Stimulated activated memory B cell treated with anti-CD40 and anti-IgM and Interleukin-4, amounts not matched to agents 10 μg/mL and 1 μg/mL and 100 μg/mL, for 72 hours (primary cell): ENCODE measurements around the gene MEI1.

Experiments used
- ATAC-seq: fragments of 150-1000 bp; cut with Tn5 transposase; 2 replicates; pipeline ENCODE4 v1.10.0; 2021
- H3K27ac Mint-ChIP-seq: one replicate; pipeline ENCODE4 v1.8.0; 2022; ENCODE audit warnings: mild to moderate bottlenecking, mixed read lengths
- H3K27me3 Mint-ChIP-seq: one replicate; pipeline ENCODE4 v1.8.0; 2022; ENCODE audit warnings: mixed read lengths
- H3K36me3 Mint-ChIP-seq: one replicate; pipeline ENCODE4 v1.8.0; 2022; ENCODE audit warnings: mixed read lengths
- H3K4me1 Mint-ChIP-seq: one replicate; pipeline ENCODE4 v1.8.0; 2022; ENCODE audit warnings: mixed read lengths
- H3K4me3 Mint-ChIP-seq: one replicate; pipeline ENCODE4 v1.8.0; 2022; ENCODE audit warnings: mild to moderate bottlenecking, moderate library complexity, mixed read lengths
- H3K9me3 Mint-ChIP-seq: one replicate; pipeline ENCODE4 v1.8.0; 2022; ENCODE audit warnings: mixed read lengths

The MEI1 gene

DNA sequence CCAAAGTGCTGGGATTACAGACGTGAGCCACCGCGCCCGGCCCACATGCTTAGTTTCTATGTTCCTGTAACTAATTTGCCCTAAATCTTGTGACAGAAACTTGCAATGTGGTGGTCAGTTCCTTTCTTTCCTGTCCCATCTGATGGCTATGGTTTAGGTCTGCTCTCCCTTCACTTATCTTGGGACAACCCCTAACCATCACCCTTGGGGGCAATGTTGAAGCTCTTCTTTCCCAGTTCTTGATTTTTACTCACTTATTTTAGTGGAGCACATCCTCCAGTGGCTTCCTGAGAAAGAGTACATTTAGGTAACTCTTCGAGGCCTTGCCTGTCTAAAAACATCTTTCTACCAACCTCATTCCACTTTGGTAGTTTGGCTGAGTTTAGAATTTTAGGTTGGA, 140.9 kb downstream of the MEI1 start:
- H3K9me3 Mint-ChIP-seq, result no peaks in the 10 kb centered on the region
- ATAC-seq, result peak; percentile 43
- H3K36me3 Mint-ChIP-seq, result peaks cover 52% of the 10 kb centered on the region

DNA sequence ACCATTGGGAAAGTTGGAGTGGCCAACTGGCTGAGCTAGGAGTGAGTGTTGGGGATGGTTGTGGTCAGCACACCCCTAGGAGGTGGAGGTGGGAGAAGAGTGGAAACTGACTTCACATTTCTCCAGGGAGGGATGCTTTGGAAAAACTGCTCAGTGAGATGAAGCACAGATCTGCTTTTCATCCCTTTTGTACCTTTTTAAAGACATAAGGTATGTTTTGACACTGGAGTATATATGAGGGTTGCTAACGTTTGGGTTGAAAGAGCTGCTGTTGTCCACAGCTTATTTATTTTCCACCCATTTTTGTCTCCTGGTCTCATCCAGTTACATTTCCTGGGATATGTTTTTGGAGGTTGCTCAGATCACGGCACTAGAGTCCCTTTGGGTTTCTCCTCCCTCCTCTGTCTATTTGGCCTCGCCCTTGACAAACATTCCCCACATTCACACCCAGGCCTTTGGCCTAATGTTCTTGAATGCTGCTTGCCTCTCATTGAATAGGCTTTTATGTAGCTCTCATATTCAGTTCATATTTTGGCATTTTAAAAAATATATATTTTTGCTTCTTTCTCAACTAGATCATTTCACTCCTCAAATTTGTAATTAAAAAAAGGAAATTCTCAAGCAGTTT, 141.9 kb downstream of the MEI1 start:
- Mint-ChIP-seq H3K4me1 (peaks cover 84% of the 10 kb centered on the region), H3K36me3 (peaks cover 51% of the 10 kb centered on the region), H3K27me3 (no peaks in the 10 kb centered on the region), H3K27ac (peak overlapping the region; percentile 69), H3K9me3 (no peaks in the 10 kb centered on the region), H3K4me3 (peak overlapping the region; percentile 14)
- no peak for ATAC-seq

More for the DNA sequence above, 140.9 kb downstream of the MEI1 start:
- Mint-ChIP-seq H3K27me3 (no peaks in the 10 kb centered on the region), H3K4me1 (peaks cover 79% of the 10 kb centered on the region), H3K4me3 (peak overlapping the region; percentile 44), H3K27ac (peak overlapping the region; percentile 69)

DNA sequence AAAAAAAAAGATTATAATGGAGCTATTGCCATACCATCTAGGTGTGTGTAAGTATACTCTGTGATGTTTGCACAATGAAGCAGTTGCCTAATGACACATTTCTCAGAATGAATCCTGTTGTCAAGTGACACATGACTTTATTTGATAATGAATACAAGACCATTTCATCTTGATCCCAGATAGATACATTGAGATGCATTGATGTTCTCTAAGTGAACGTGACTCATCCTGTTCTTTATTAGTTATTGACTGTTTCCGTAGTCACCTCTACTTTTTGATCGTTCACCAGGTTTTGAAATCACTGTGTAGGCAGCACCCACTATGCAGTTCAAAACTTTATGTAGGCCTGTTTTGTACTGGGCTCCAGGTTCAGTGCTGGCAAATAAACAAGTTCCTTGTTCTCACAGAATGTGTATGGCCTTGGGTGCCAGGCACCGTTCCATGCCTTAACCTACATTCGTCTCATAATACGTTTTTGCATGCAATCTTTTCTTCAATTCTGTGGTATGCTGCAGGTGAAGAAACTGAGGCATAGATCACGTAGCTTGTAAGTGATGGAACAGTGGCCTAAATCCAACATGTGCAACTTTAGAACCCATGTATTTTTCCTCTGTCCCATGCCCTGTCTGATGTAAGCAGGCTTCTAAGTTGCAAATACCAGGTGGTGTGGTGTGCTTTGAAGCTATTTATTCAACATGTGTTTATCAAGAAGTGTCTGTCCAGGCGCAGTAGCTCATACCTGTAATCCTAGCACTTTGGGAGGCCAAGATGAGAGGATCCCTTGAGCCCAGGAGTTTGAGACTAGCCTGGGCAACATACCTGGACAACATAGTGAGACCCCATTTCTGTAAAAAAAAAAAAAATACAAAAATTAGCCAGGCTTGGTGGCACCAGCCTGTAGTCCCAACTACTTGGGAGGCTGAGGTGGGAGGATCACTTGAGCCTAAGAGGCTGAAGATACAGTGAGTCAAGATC, 144.0 kb downstream of the MEI1 start:
- ATAC-seq, result no peak
- H3K27ac Mint-ChIP-seq, result peak overlapping the region; percentile 22
- H3K27me3 Mint-ChIP-seq, result no peaks in the 10 kb centered on the region
- H3K36me3 Mint-ChIP-seq, result peaks cover 46% of the 10 kb centered on the region
- H3K4me1 Mint-ChIP-seq, result peaks cover 86% of the 10 kb centered on the region
- H3K4me3 Mint-ChIP-seq, result no peak overlapping the region
- H3K9me3 Mint-ChIP-seq, result no peaks in the 10 kb centered on the region

DNA sequence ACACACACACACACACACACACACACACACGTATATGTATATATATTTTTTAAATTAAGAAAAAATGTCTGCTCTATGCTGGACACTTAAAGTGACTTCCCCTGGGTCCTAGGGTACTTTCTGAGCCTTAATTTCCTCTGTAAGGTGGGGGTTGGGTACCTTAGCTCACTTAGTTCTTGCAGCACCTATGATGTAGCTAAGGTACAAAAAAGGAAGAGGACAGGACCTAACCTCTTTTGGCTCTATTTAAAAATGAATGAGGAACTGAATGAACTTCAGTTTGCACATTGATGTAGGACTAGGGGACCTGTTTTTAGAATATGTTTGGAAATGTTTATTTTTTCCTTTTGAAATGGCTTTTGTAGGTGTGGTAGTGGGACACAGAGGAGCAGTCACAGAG, 144.7 kb downstream of the MEI1 start:
- peak; percentile 54 for ATAC-seq
- H3K4me3 Mint-ChIP-seq, result no peak overlapping the region
- peaks cover 38% of the 10 kb centered on the region for H3K36me3 Mint-ChIP-seq
- peak overlapping the region; percentile 31 for H3K27ac Mint-ChIP-seq
- H3K9me3 Mint-ChIP-seq, result no peaks in the 10 kb centered on the region
- peaks cover 84% of the 10 kb centered on the region for H3K4me1 Mint-ChIP-seq
- H3K27me3 Mint-ChIP-seq, result no peaks in the 10 kb centered on the region

- Mint-ChIP-seq H3K4me1 (peaks cover 79% of the 10 kb centered on the region), H3K27ac (peak overlapping the region; percentile 31)
These were observed 145.2 kb downstream of the MEI1 start for GRCh38 chr22:41844513-41844912.

GRCh38 chr22:41845380-41846267, 146.3 kb downstream of the MEI1 start:
- H3K4me3 Mint-ChIP-seq, result no peak overlapping the region

More at GRCh38 chr22:41844513-41844912, 145.2 kb downstream of the MEI1 start:
- no peak for ATAC-seq
- Mint-ChIP-seq H3K4me3 (no peak overlapping the region), H3K9me3 (no peaks in the 10 kb centered on the region), H3K27me3 (no peaks in the 10 kb centered on the region), H3K36me3 (peaks cover 33% of the 10 kb centered on the region)

GRCh38 chr22:41846268-41846987, 147.1 kb downstream of the MEI1 start:
- H3K36me3 Mint-ChIP-seq, result peaks cover 20% of the 10 kb centered on the region
- peak overlapping the region; percentile 8 for H3K4me3 Mint-ChIP-seq
- H3K27me3 Mint-ChIP-seq, result no peaks in the 10 kb centered on the region
- no peak for ATAC-seq
- H3K9me3 Mint-ChIP-seq, result no peaks in the 10 kb centered on the region
- H3K4me1 Mint-ChIP-seq, result peaks cover 65% of the 10 kb centered on the region
- peak overlapping the region; percentile 42 for H3K27ac Mint-ChIP-seq

More at GRCh38 chr22:41845380-41846267, 146.3 kb downstream of the MEI1 start:
- H3K27me3 Mint-ChIP-seq, result no peaks in the 10 kb centered on the region
- no peaks in the 10 kb centered on the region for H3K9me3 Mint-ChIP-seq
- peak overlapping the region; percentile 42 for H3K27ac Mint-ChIP-seq
- H3K4me1 Mint-ChIP-seq, result peaks cover 73% of the 10 kb centered on the region
- peaks cover 26% of the 10 kb centered on the region for H3K36me3 Mint-ChIP-seq
- ATAC-seq, result no peak

DNA sequence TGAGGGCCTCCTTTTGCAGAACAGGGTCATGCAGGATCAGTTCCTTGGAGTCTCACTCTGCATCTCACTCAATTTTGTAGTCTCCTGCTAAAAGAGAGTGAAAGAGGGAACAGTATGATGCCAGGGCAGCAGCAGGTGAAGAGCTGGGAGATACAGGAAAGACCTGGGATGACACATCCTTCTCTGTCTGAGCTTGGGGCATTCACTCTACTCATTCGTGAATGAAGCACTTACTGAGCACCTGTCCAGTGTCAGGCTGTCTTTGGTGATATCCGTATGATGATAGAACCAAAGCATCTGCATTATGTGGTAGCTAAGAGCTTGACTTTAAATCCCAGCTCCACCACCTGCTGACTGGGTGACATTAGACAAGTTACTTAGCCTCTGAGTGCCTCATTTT, 148.0 kb downstream of the MEI1 start:
- Mint-ChIP-seq H3K4me3 (no peak overlapping the region), H3K27ac (peak overlapping the region; percentile 42), H3K9me3 (no peaks in the 10 kb centered on the region), H3K36me3 (peaks cover 24% of the 10 kb centered on the region), H3K4me1 (peaks cover 62% of the 10 kb centered on the region), H3K27me3 (no peaks in the 10 kb centered on the region)
- no peak for ATAC-seq

GRCh38 chr22:41848468-41848867, 149.2 kb downstream of the MEI1 start:
- Mint-ChIP-seq H3K9me3 (no peaks in the 10 kb centered on the region), H3K4me3 (no peak overlapping the region), H3K27me3 (no peaks in the 10 kb centered on the region), H3K36me3 (peaks cover 33% of the 10 kb centered on the region), H3K27ac (no peak overlapping the region), H3K4me1 (peaks cover 62% of the 10 kb centered on the region)
- ATAC-seq, result no peak
